RWPE1 (cell line): Measurements from ENCODE around the gene FOCAD.

Source experiments
- CTCF ChIA-PET: fragments of 350-600 bp; sonication (Branson Sonifier 250); formaldehyde crosslinking; extraction: SDS; loops from one replicate; lab custom pipeline; 2021; lab: Yijun Ruan, JAX
- POLR2A ChIA-PET: fragments of 400-600 bp; formaldehyde crosslinking; extraction: SDS; loops from one replicate; lab custom pipeline; 2020; ENCODE audit warnings: antibody characterized with exemption; ENCODE audit not compliant: low non-redundant PET; lab: Yijun Ruan, JAX
- DNase-seq: peaks from one replicate; pipeline ENCODE4 v3.0.0; 2012; ENCODE audit warnings: low spot score
- H3K27ac ChIP-seq: fragments of 450-650 bp; 2 replicates; pipeline ENCODE4 v1.5.1; 2017
- TF ChIP-seq, protein P1 (sequence below): fragments of 450-650 bp; conservative IDR thresholded peaks from 2 replicates; pipeline ENCODE4 v1.5.1; 2017; ENCODE audit warnings: low read depth, mild to moderate bottlenecking

The FOCAD gene

DNA sequence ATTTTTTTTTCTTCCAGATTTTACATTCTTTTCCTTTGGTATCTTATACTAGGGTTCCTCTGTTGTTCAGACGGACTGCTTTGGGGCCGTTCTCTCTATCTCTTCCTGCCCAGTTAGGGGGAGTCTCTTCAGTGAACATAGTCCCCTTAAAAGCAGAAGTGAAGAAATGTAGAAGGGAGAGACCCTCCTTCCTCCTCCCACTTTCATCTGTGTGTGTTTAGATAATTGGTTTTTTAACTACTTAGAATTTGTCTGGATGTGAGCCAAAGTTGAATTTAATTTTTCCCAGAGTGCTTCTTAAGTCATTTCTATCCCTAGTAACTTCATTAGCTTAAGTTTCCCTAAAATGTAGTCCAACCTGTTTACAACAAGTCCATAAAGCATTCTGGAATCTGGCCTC, 179.9 kb downstream of the FOCAD start:
- DNase-seq, result no peak
- TF ChIP-seq, protein P1, sequence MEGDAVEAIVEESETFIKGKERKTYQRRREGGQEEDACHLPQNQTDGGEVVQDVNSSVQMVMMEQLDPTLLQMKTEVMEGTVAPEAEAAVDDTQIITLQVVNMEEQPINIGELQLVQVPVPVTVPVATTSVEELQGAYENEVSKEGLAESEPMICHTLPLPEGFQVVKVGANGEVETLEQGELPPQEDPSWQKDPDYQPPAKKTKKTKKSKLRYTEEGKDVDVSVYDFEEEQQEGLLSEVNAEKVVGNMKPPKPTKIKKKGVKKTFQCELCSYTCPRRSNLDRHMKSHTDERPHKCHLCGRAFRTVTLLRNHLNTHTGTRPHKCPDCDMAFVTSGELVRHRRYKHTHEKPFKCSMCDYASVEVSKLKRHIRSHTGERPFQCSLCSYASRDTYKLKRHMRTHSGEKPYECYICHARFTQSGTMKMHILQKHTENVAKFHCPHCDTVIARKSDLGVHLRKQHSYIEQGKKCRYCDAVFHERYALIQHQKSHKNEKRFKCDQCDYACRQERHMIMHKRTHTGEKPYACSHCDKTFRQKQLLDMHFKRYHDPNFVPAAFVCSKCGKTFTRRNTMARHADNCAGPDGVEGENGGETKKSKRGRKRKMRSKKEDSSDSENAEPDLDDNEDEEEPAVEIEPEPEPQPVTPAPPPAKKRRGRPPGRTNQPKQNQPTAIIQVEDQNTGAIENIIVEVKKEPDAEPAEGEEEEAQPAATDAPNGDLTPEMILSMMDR, result no peak
- POLR2A ChIA-PET, result no interaction called here
- CTCF ChIA-PET, result interaction anchor here (0.5 kb wide), 1 partner anchor 785 kb away, joined by 3 read pairs; no protein-coding TSS in a partner anchor
- no peak overlapping the region for H3K27ac ChIP-seq

GRCh38 chr9:20865347-20865746, 181.3 kb downstream of the FOCAD start:
- DNase-seq, result no peak
- ChIA-PET POLR2A (no interaction called here), CTCF (interaction anchor here (1.0 kb wide), 1 partner anchor 246 kb away, joined by 5 read pairs; no protein-coding TSS in a partner anchor)
- H3K27ac ChIP-seq, result no peak overlapping the region
- TF ChIP-seq, protein P1, result no peak

DNA sequence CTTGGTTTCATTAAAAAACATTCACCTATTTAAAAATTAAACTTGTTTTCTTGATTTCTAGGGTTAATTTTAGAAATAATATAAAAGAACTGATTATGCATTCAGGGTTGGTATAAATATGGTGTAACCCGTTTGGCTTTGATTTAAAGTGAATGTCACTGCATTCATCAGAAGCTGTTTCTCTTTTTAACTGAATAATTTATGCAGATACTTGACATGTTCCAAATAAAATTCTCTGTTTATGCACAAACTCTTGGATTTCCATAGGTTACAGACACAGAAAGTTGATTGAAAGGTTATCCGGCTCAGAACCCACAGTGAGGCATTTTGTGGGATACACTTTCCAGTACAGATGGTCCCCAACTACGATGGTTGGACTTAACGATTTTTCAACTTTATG, 186.1 kb downstream of the FOCAD start:
- TF ChIP-seq, protein P1, result no peak

DNA sequence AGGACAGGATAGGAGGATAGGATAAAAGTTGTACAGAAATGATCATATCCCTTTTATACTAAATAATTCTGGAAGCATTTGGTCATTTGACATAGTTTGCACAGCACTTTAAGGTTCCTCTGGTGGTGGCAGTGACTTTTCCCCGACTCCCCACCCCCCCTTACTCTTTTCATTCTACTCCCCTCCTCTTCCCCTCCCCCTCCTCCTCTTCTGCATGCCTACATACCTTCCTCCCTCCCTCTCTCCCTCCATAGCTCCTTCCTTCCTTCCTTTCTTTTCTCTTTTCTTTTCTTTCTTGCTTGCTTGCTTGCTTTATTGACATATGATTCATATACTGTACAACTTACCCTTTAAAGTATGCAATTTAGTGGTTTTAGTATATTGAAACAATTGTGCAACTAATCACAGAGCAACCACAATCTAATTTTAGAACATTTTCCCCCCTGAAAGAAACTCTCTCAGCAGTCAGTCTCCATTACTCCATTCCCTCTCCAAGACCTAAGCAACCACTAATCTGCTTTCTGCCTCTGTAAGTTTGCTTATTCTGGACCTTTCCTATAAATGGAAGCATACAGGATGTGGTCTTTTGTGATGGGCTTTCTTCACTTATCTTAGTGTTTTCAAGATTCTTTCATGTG, 188.4 kb downstream of the FOCAD start:
- ChIA-PET POLR2A (no interaction called here), CTCF (no interaction called here)
- TF ChIP-seq, protein P1, result no peak
- DNase-seq, result no peak
- no peak overlapping the region for H3K27ac ChIP-seq

More for the DNA sequence above, 186.1 kb downstream of the FOCAD start:
- no peak for DNase-seq
- POLR2A ChIA-PET, result no interaction called here
- CTCF ChIA-PET, result interaction anchor here (0.6 kb wide), 1 partner anchor 1887 kb away, joined by 4 read pairs; no protein-coding TSS in a partner anchor
- no peak overlapping the region for H3K27ac ChIP-seq

DNA sequence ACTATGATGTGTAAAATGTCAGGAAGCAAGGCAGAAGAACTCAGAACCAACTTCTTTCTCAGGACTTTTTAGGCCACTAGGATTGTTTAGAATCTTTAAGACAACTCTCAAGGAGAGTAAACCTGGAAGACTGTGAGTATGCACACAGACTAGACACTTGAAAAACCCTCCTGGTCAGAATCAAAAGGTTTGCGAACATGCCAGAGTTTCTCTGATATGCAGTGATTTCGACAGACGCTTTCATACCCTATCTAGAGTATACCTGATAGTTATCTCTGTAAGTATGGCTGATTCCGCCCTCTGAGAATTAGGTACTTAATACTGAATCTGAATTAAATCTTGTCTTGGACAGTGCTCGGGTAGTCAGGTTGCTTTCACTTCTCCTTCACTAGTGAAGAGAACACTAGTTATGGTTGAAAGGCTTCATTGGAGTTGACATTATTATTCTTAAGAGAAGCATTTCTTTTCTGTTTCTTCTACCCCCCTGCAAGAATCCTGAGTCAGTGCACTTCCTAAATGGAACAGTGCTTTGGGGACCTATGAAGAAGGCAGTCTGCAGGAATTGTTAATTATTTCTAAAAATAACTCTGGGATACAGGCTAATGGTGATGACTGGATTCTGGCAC, 189.3 kb downstream of the FOCAD start:
- ChIA-PET POLR2A (no interaction called here), CTCF (no interaction called here)
- TF ChIP-seq, protein P1, result no peak
- no peak overlapping the region for H3K27ac ChIP-seq
- no peak for DNase-seq

DNA sequence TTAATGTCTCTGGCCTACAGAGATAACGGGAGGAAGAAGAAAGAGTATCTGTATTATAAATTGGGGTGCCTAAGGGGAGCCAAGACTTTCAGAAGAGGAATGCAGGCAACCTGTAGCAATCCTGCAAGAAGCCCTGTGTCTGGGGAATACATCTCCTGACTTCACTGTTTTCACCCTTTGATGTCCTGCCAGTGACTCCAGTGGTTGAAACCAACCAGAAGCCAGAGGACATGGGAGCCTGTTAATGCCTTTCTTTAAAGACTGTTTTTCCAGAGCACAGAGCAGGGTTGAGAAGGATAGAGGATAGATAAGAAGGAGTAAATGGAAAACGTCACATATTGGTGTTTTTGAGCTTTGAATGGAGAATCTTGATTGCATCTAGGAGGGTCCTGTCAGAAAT, 196.2 kb downstream of the FOCAD start:
- no peak for DNase-seq
- TF ChIP-seq, protein P1, result no peak
- ChIA-PET POLR2A (no interaction called here), CTCF (interaction anchor here (0.6 kb wide), 1 partner anchor 93 kb away, joined by 4 read pairs; no protein-coding TSS in a partner anchor)
- no peak overlapping the region for H3K27ac ChIP-seq
